Measurements from ENCODE around the gene GABRA4.

The GABRA4 gene

DNA sequence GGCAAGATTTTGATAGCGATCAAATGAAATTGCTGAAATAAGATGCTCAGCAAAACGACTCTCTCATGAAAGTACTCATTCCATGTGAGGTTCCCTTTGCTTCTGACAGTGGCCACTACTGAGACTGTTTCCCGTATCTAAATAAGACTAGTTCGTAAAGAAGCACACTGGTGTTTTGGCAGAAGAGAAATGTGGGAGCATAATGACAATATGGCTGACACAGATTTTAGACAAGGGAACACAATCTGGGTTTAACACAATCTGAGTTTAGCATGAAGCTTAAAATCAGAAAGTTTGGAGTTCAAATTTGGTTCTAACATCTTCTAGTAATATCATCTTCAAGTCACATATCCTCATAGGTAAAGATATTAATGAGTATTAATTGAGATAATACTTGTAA is 13.7 kb downstream of the GABRA4 start:
- DNase-seq (ENCODE audit: low read depth in 2 of 3, low spot score in 1 of 3) = no peak

DNA sequence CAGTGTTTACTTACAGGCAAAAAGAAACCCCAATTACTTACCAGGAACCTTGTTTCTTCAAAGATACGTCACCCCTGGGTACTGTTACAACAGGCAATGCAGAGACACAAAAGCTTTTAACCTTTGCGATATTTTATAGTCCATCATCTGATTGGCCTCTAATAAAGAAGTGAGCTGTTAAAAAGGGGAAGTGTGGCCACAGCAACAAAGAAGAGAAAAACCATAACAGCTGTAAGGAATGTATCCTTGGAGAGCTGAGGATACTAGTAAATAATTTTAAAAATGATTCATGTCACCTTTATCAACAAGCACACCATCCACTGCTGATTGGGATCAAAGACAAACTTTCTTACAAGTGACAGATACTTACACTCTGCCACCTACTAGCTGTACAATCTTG is 14.1 kb downstream of the GABRA4 start:
- no peak for DNase-seq (ENCODE audit: low read depth in 2 of 3, low spot score in 1 of 3)

DNA sequence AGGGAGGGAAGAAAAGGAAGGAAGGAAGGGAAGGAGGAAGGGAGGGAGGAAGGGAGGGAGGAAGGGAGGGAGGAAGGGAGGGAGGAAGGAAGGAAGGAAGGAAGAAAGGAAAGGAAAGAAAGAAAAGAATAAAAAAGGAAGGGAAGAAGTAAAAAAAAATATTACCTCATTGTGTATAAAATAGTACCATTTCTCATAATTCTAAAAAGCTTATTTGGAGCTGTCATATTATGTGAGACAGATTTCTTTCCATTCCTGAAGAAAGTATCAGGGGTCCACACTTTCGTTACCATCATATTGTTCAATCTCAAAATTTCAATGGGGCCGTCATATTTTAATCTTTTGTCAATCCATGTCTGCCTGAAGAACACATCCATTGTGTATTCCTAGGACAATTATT is 16.1 kb downstream of the GABRA4 start:
- DNase-seq (ENCODE audit: low read depth in 2 of 3, low spot score in 1 of 3) = no peak

DNA sequence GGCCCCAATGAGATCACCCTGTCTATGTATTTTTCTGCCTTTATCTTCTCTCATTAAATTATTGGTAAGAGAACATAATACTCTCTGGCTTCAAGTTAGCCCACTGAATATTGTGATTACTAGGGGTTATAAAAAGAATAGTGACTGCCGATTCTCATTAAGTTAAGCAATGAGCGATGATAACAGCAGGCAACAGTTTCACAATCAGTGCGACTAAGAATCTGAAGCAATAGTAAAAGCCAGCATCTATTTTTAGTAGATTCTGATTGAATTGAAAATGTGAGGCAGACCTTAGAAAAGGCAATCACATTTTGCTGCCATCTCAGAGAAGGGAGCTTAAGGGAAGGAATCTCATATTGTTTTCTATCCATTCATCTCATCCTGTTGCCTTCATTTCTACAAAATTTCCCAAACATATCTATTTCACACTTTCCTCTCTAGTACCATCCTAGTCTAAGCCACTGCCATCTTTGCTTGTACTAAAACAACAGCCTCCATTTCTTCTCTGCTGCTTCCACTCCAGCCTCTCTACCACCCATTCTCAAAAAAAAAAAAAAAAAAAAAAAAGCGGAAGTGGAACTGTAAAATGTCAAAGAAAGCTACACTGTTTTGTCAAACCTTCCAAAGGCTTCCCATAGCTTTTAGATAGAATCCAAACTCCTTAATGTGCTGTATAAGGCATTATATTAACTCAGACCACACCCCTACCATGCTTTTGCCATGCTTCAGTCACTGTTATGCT is 17.4 kb downstream of the GABRA4 start:
- no peak for DNase-seq (ENCODE audit: low read depth in 2 of 3, low spot score in 1 of 3)

DNA sequence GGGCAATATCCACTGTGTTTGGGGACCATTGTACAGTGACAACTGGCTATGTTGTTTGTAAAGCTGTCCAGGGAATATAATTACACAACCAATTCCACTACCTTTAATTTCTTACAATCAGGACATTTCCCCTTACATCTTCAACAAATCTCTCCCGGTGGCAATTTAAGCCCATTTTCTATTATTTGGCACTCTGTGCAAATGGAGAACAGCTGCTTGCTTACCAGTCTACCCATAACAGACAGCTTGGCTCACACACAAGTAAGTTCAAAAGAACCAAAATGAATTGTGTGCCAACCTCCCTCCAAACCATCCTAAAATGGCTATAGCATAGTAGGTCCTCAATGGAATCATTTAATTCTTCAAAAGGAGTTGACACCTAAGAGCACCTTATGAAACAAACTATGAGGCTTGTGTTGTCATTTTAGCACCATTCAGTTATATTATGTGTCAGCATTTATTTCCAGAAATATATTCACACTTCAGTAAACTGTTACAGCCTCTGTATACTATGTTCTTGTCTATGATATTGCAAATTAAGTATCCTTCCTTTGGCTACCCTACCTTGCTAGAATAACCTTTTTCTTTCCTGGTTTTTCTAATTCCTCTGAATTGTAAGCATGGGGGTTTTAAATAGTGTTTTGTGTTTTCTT is 18.4 kb downstream of the GABRA4 start:
- no peak for DNase-seq (ENCODE audit: low read depth in 2 of 3, low spot score in 1 of 3)

DNA sequence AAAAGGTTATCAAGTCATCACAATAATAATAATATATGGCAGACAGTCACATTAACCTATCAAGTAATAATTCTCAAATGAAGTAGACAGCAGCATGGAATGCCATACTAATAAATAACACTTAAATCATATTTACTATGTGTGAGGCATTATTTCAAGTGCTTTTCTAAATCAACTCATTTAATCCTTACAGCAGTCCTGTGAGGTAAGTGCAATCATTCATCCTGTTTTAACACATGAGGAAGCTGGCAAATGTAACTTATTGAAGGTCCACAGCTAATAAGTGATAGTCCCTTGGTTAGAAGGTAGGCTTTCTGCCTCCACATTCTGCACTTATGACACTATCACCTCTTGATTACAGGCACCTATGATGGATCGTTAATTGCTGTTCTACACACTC is 24.5 kb downstream of the GABRA4 start:
- DNase-seq (ENCODE audit: low read depth in 2 of 3, low spot score in 1 of 3) = no peak

DNA sequence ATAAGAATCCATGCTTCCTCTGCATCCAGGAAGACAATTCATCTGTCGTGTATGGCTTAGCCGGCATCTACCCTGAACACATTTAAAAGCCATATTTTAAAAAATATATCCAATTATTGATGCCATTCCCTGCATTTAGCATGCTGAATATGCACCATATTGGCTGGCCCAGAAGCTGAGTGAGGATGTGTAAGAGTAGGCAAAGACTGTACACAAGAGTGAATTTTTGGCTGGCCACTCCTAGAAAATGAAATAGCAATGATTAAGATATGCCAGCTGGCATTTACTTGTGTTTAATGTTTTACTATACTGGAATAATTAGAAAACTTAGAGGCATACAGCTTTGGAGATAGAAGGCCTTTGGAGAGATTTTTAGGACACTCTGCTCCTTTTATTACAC is 25.8 kb downstream of the GABRA4 start:
- no peak for DNase-seq (ENCODE audit: low read depth in 2 of 3, low spot score in 1 of 3)

DNA sequence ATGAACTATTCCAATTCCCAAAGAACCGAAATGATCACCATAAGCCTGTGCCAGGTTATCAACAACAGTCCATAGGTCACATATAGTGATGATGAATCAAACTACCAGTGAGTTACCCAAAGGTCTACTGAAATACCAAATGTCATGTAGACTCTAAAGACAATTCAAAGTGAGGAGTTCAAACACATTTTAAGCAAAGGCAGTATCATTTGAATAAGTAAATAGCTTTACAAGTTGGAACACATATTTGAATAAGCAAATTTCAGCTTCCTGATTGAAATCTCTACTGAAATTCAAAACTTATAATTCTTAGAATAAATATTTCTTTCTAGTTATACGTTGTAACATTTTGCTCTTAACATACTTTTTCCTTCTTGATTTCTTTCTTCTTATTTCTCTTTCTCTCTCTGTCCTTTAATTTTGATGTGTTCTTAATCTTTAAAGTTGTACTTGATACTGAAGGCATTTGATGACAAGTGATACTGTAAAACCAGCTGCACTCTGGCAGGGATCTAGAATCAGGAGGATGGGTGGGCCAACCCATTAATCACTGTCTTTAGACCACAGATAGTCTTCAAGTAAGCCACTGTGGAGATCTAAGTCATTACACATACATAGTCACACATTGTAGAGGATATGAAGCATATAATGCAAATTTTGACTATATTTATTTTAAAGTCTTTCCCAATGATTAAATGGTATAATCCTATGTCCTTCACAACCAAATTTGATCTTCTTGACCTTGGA is 34.5 kb downstream of the GABRA4 start:
- DNase-seq (ENCODE audit: low read depth in 2 of 3, low spot score in 1 of 3) = no peak

DNA sequence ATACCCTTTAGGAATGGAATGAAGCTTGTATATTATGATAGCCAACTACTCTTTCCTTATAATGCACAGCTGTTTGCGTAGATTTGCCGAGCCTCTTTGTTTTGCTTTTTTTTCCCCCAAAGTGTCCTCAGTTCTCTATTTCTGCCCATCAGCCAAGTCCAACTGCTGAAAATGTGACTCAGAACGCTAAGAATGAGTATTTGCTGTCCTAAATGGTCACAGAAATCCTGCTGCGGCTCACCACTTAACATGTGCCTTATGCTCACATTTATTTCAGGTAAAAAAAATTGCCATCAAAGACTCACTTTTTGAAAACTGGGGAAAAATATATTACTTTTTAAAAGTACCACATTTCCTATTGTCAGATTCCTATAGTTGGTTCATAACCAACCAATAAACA is 36.9 kb downstream of the GABRA4 start:
- DNase-seq (ENCODE audit: low read depth in 2 of 3, low spot score in 1 of 3) = no peak

DNA sequence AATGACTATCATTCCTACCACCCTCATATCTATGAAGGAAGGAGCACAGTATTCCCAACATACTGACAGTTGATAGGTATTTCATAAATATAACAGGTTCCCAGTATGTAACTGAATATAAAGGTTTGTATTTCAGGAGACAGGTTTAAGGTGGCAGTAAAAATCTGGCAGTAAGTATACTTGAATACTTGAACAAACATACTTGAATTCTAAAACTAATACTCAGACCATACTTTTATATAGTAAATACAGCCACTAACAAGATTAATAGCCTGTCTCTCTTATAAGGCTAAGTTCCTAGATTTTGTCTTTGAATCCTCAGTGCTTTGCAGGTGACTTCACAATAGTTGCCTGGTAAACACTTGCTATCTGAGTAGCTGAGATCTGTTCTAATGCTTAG is 37.8 kb downstream of the GABRA4 start:
- no peak for DNase-seq (ENCODE audit: low read depth in 2 of 3, low spot score in 1 of 3)

DNA sequence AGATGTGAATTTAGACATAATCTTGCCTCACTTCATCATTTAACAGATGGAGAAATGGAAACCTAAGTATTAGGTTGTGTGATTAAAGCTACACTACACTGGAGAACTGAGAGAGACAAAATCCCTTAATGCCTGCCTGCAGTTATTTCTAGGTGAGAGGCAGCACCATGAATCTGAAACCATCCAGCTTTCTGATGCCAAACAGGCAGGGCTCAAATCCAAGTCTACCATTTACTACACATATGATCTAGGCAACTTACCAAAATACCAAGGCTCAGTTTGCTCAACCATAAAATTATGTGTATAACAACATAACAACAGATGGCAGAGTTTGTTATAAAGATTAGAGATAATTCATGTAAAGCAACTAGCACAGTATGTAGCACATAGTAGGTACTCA is 38.7 kb downstream of the GABRA4 start:
- no peak for DNase-seq (ENCODE audit: low read depth in 2 of 3, low spot score in 1 of 3)

DNA sequence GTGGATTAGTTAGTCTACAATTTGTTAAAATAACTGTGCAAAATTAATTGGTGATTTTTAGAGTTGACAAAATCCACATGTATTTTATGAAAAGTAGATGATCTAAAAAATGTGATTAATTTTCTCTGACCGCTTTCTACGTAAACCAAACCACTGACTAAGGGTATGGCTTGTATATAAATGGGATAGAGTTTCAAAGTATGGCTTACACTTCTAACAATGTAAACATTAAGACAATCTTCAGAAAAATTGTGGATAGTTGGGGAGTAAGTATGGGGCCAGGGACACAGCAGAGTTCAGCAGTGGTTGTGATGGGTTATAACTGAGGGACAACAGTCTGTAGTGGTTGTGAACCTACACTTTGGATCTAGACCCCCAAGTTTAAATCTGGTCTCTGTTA is 39.8 kb downstream of the GABRA4 start:
- DNase-seq (ENCODE audit: low read depth in 2 of 3, low spot score in 1 of 3) = no peak

DNA sequence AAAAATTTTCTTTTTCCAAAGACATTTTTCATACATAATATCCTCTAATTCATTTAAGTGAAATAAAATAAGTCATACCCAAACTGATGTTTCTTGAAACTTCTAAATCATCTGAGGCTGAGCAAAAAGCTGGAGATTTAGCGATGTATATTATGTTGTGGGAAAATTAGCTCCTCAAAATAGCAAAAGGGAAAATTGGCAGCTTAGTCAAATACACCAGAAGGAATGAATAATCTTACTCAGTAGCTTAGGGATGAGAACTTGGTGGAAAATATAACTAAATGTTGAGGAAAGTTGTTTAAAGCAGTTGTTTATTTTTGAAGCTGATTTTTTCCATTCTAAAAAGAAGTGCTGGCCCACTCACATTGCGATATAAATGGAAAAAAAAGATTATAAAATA is 40.9 kb downstream of the GABRA4 start:
- DNase-seq (ENCODE audit: low read depth in 2 of 3, low spot score in 1 of 3) = no peak

DNA sequence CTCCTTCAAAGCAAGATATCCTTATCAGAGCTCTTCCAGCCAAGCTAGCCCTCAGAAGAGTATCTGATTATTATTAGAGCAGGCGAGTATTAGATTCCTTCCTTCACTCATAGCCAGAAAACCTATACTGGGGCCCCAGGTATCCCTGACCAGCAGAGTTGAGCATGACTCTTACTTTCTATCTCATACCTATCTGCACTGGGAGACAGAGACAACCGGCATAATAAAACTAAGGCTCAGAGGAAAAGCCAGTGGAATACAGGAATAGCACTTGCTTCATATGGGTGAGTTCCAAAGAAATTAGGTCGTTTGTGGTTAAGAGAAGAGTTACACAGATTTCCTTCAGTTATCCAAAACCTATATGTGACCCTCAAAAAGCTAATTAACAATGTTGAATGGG is 42.6 kb downstream of the GABRA4 start:
- no peak for DNase-seq (ENCODE audit: low read depth in 2 of 3, low spot score in 1 of 3)

DNA sequence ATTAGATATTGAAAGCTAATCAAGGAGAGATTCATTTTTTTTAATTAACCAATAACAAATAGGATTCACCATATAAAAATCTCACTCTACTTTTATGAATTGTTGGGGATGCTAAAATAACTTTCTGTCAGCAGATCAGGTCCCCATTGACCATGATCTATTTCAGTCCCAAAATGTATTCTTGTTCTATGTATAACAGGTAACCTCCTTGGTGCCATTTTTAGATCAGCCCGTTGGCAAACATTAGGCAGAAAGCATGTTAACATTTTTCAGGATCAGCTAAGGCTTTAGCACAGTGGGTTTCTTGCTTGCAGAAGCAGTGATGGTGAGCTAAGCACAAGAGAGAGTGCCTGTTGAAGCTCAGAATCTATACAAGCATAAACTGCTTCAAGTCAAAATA is 43.6 kb downstream of the GABRA4 start:
- DNase-seq (ENCODE audit: low read depth in 2 of 3, low spot score in 1 of 3) = no peak

DNA sequence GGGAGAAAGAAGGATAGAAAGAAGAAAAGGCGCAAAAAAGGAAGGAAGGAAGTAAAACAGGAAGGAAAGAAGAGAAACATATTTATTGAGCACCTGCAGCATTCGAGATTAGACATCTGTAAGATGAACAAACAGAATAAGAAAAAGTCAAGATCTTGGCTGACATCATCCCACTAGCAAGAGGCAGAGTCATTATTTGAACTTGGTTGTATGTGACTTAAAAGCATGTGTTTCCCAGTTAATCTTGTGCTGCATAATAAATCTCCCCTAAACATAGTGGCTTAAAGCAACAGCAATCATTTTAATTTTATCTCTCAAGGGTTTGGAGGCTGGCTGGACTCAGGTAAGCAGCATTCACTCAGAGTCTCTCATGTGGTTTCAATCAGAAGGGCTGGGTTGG is 45.8 kb downstream of the GABRA4 start:
- no peak for DNase-seq (ENCODE audit: low read depth in 2 of 3, low spot score in 1 of 3)

DNA sequence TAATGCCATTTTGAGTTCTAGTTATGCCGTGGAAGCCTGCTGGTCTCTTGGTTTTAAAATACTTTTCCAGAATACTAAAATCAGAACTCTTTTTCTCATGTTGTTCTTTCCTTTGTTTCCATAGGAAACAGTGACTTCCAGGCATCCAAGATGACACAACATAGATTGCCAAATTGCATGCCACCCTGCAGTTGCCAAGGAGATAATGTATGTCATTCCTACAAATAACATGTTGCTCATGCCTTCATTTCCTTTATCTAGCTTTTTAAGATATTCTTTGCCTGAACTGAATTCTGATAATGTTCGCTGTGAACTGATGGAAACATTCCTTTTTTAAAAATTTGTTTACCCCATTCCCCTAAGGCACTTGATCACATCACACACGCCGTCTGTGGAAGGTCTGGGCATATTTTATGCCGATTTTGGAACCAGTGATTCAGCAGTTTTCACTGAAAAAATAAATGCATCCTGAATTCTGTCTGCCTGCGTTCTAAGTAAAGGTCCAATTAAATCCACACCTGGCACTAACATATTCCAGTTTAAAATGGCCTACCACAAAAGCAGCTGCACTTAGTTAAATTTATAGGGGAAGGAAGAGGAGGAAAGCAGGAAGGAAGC is 46.4 kb downstream of the GABRA4 start:
- no peak for DNase-seq (ENCODE audit: low read depth in 2 of 3, low spot score in 1 of 3)

DNA sequence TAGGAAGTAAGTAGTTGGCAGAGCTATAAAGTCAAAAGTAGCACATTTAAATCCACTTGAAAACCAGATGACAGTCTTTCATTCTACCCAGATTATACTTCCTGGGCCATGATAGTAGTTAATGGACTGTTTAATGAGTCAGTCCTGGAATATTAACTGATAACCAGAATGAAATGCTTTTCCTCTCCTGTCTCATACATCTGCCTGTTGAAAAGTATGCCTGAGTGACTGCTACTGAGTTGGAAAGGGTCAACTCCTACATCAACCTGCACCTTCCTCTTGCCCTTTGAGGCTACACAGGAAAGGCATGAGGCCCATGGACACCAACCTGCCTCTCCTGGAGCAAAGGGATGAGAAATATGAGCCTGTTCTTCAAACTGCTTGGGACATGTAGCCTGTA is 48.3 kb downstream of the GABRA4 start:
- DNase-seq (ENCODE audit: low read depth in 2 of 3, low spot score in 1 of 3) = no peak

DNA sequence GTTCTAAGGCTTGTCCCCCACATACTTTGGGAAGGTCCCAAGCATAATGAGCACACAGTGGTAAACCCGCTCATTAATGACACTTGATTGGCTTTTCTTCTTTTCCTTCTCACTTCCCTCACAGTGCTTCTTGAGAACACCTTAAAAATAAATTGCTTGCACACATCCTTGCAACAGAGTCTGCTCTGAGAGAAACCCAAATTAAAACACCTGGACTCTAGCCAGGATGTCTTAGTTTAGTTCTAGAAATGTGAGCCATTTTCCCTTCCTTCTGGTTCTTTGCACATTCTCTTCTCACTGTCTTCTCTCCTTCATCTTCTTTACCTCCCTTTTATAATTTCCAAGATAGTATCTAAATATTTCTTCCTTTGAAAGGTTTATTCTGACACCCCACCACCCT is 49.0 kb downstream of the GABRA4 start:
- no peak for DNase-seq (ENCODE audit: low read depth in 2 of 3, low spot score in 1 of 3)

DNA sequence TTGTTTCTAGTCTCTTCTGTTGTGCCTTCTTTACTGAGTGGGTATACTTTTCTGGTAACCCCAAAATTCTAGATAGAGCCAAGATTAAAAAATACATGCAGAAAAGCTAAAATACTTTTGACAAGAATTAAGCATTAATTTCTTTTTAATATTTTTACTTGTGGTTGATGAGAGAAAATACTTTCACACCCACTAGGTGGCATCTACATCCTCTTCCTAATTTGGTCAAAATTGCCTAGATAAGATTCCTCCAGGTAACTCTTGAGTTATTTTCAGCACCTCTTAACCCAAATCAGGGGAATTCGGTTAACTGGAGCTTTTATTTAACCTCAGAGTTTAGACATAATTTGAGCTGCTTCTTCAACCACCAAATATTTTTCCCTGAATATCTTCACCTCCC is 55.9 kb downstream of the GABRA4 start:
- no peak for DNase-seq (ENCODE audit: low read depth in 2 of 3, low spot score in 1 of 3)

DNA sequence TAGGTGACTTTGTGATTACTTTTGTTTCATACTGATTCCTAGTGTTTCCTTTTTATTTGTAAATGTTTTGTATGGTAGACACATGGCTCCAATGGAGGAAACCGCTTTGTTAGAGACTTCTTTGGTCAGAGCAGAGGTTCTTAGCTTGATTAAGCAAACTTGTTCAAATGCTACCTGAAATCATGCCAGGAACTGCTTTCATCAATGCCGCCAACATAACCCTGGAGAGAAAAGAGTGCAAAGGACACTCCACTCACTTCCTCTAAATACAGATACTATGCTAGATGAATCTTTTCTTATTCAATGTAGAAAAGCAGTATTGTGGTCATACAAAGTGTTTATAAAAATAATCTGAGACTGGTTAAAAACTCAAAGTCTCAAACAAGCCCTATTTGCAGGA is 58.7 kb downstream of the GABRA4 start:
- DNase-seq (ENCODE audit: low read depth in 2 of 3, low spot score in 1 of 3) = no peak

DNA sequence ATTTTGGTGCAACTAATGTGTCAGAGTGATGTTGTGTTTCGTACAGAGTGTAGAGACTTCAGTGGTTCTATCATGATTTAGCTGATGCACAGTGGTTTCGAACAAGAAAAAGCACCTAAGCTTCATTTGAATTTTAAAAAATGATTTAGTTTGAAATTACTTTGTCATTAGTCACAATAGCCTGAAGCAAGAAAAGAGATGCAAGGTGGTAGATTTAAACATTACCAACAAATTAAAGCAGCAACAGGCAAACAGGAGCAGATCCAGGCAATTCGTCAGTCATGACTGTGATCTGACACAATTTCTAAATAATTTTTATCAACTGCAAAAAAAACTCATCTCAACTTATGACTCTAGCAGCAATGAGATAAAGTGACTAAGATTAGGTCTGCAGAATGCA is 59.7 kb downstream of the GABRA4 start:
- no peak for DNase-seq (ENCODE audit: low read depth in 2 of 3, low spot score in 1 of 3)

Data from stimulated activated CD4-positive, alpha-beta T cell treated with anti-CD3 and anti-CD28 coated beads, Interleukin-12 subunit alpha, Interleukin-12 subunit beta, amount 100 ng/mL, for 48 hours (primary cell).